SK-N-SH (cell line): ENCODE data around the gene PTCD1. TPM values are rescaled to one million over a fixed set of nuclear protein-coding genes. Genes with fewer than 3 reads are reported as not detected.

ENCODE experiments used
- CTCF ChIA-PET: fragments of 300-600, 350-600 bp; formaldehyde crosslinking; extraction: SDS; loops from one replicate; lab custom pipeline; 2021; lab: Yijun Ruan, JAX
- POLR2A ChIA-PET: fragments of 350-600 bp; sonication (Branson Sonifier 250); formaldehyde crosslinking; extraction: SDS; loops from one replicate; lab custom pipeline; 2020; ENCODE audit warnings: antibody characterized with exemption, inconsistent platforms; lab: Yijun Ruan, JAX
- DNase-seq: peaks from one replicate; pipeline ENCODE4 v3.0.0; 2012
- H2AFZ ChIP-seq: fragments of 200-600 bp; sonication (generic); 2 replicates; pipeline ENCODE4 v1.8.1; 2016; ENCODE audit warnings: antibody characterized with exemption, mild to moderate bottlenecking, low read depth
- H3F3A ChIP-seq: fragments of 200-600 bp; sonication (generic); replicated peaks from 2 replicates; pipeline ENCODE3; 2016; ENCODE audit warnings: antibody characterized with exemption, mild to moderate bottlenecking; ENCODE audit not compliant: insufficient read depth
- H3K27ac ChIP-seq, 2 experiments: fragments of 200-500 bp in 1 of 2; fragments of 200-600 bp in 1 of 2; sonication (Bioruptor generic) in 1 of 2; sonication (generic), shearing (Covaris generic) in 1 of 2; 2 replicates each; pipeline versions ENCODE4 v1.5.1 to v1.6.1; 2014 to 2016; ENCODE audit warnings: low read depth in 2 of 2, inconsistent platforms in 1 of 2, low read length in 1 of 2, mild to moderate bottlenecking in 1 of 2, mixed read lengths in 1 of 2
- H3K27me3 ChIP-seq: fragments of 200-600 bp; sonication (generic), shearing (Covaris generic); 2 replicates; pipeline ENCODE4 v1.6.1; 2016; ENCODE audit warnings: mixed run types; ENCODE audit not compliant: insufficient read depth
- H3K36me3 ChIP-seq, 2 experiments: fragments of 200-500 bp in 1 of 2; fragments of 200-600 bp in 1 of 2; sonication (Bioruptor generic) in 1 of 2; sonication (generic) in 1 of 2; replicated peaks in 1 of 2; 2 replicates each; pipeline versions ENCODE3 to v1.5.1; 2014 to 2016; ENCODE audit warnings: low read length in 1 of 2, mild to moderate bottlenecking in 1 of 2; ENCODE audit not compliant: insufficient read depth in 2 of 2, control insufficient read depth in 1 of 2
- H3K4me1 ChIP-seq, 2 experiments: fragments of 200-500 bp in 1 of 2; fragments of 200-600 bp in 1 of 2; sonication (Bioruptor generic) in 1 of 2; sonication (generic), shearing (Covaris generic) in 1 of 2; 2 replicates each; pipeline versions ENCODE4 v1.5.1 to v1.6.1; 2014 to 2016; ENCODE audit warnings: low read depth in 1 of 2, low read length in 1 of 2, mixed run types in 1 of 2; ENCODE audit not compliant: insufficient read depth in 2 of 2, control insufficient read depth in 1 of 2
- H3K4me2 ChIP-seq: fragments of 200-600 bp; sonication (generic), shearing (Covaris generic); 2 replicates; pipeline ENCODE4 v1.6.1; 2017; ENCODE audit warnings: mixed run types
- H3K4me3 ChIP-seq, 2 experiments: fragments of 200-500 bp in 1 of 2; fragments of 200-600 bp in 1 of 2; sonication (Bioruptor generic) in 1 of 2; sonication (generic), shearing (Covaris generic) in 1 of 2; 2 replicates each; pipeline versions ENCODE4 v1.5.1 to v1.8.1; 2014 to 2016; ENCODE audit warnings: low read depth in 2 of 2, inconsistent platforms in 1 of 2, low read length in 1 of 2, mild to moderate bottlenecking in 1 of 2, mixed read lengths in 1 of 2, moderate library complexity in 1 of 2
- H3K79me2 ChIP-seq: fragments of 200-600 bp; sonication (generic); 2 replicates; pipeline ENCODE4 v1.8.1; 2017; ENCODE audit warnings: mild to moderate bottlenecking; ENCODE audit not compliant: insufficient read depth
- H3K9ac ChIP-seq: fragments of 200-600 bp; sonication (generic); 2 replicates; pipeline ENCODE4 v1.6.1; 2017; ENCODE audit warnings: mixed run types
- H3K9me2 ChIP-seq: fragments of 200-600 bp; sonication (generic); 2 replicates; pipeline ENCODE4 v1.6.1; 2017; ENCODE audit warnings: mixed run types
- H3K9me3 ChIP-seq: fragments of 200-600 bp; sonication (generic); 2 replicates; pipeline ENCODE4 v1.6.1; 2017; ENCODE audit warnings: mixed run types, mild to moderate bottlenecking, moderate library complexity
- H4K20me1 ChIP-seq: fragments of 200-600 bp; sonication (generic); 2 replicates; pipeline ENCODE4 v1.6.1; 2017; ENCODE audit warnings: mild to moderate bottlenecking, mixed run types; ENCODE audit not compliant: insufficient read depth
- CHD2 ChIP-seq: fragments of 150-350 bp; IDR thresholded peaks from 2 replicates; pipeline ENCODE4 v1.6.1; 2018; ENCODE audit warnings: low read length; ENCODE audit not compliant: partially characterized antibody
- ELF1 ChIP-seq: IDR thresholded peaks from 2 replicates; pipeline ENCODE4 v1.4.0; 2012
- EP300 ChIP-seq, 2 experiments: IDR thresholded peaks; 2 replicates each; pipeline versions ENCODE4 v1.4.0 to v1.6.1; 2012; ENCODE audit warnings: borderline replicate concordance in 1 of 2, low read depth in 1 of 2, low read length in 1 of 2
- FOXJ3 ChIP-seq: sonication (generic); formaldehyde crosslinking; IDR thresholded peaks from 2 replicates; pipeline ENCODE4 v1.5.1; 2020; ENCODE audit warnings: mild to moderate bottlenecking, missing genetic modification reagents
- FOXM1 ChIP-seq: IDR thresholded peaks from 2 replicates; pipeline ENCODE4 v1.4.0; 2012; ENCODE audit warnings: low read depth, mild to moderate bottlenecking
- GATA2 ChIP-seq: sonication (generic); formaldehyde crosslinking; IDR thresholded peaks from 2 replicates; pipeline ENCODE4 v1.5.0; 2020; ENCODE audit warnings: mild to moderate bottlenecking, missing genetic modification reagents
- JUND ChIP-seq: IDR thresholded peaks from 2 replicates; pipeline ENCODE4 v1.4.0; 2012
- MEF2A ChIP-seq: IDR thresholded peaks from 2 replicates; pipeline ENCODE4 v1.4.0; 2012; ENCODE audit warnings: low read depth, borderline replicate concordance
- MXI1 ChIP-seq: IDR thresholded peaks from 2 replicates; pipeline ENCODE4 v1.6.1; 2012; ENCODE audit warnings: mild to moderate bottlenecking, low read depth, low read length, improper control_type of control experiment
- POLR2AphosphoS5 ChIP-seq: IDR thresholded peaks from 2 replicates; pipeline ENCODE4 v1.6.1; 2012; ENCODE audit warnings: low read depth, low read length
- RCOR1 ChIP-seq: fragments of 150-350 bp; IDR thresholded peaks from 2 replicates; pipeline ENCODE4 v1.6.1; 2017; ENCODE audit warnings: antibody characterized with exemption, low read length
- RFX5 ChIP-seq: IDR thresholded peaks from 2 replicates; pipeline ENCODE4 v1.6.1; 2012; ENCODE audit warnings: mild to moderate bottlenecking, improper control_type of control experiment, low read length
- TAF1 ChIP-seq: IDR thresholded peaks from 2 replicates; pipeline ENCODE4 v1.6.1; 2012; ENCODE audit warnings: low read depth, mild to moderate bottlenecking, low read length, moderate library complexity, borderline replicate concordance
- TCF12 ChIP-seq: IDR thresholded peaks from 2 replicates; pipeline ENCODE4 v1.4.0; 2012
- TEAD4 ChIP-seq: IDR thresholded peaks from 2 replicates; pipeline ENCODE4 v1.4.0; 2012; ENCODE audit warnings: mild to moderate bottlenecking, borderline replicate concordance; ENCODE audit not compliant: insufficient read depth
- YY1 ChIP-seq: IDR thresholded peaks from 2 replicates; pipeline ENCODE4 v1.4.0; 2012; ENCODE audit warnings: low read depth, mild to moderate bottlenecking
- WGBS: methylation state at CpG from one replicate; pipeline ENCODE4 v1.1.6; 2017; ENCODE audit warnings: low lambda C conversion rate; 5-methylcytosine and 5-hydroxymethylcytosine counted together
- polyA plus RNA-seq, 3 experiments: library from polyadenylated mRNA; depleted of rRNA; stranded (reverse); fragments of >200 nt; gene quantifications; 2 replicates each; pipeline ENCODE4 v1.2.3, GENCODE V29; 2012
- TF ChIP-seq, protein P1 (sequence below): IDR thresholded peaks from 2 replicates; pipeline ENCODE4 v1.4.0; 2012; ENCODE audit warnings: low read depth, borderline replicate concordance
- TF ChIP-seq, protein P2 (sequence below): IDR thresholded peaks from 2 replicates; pipeline ENCODE4 v1.4.0; 2012; ENCODE audit warnings: low read depth
- TF ChIP-seq, protein P3 (sequence below): fragments of 200-600 bp; sonication (generic); IDR thresholded peaks from 2 replicates; pipeline ENCODE4 v1.6.1; 2017; ENCODE audit warnings: antibody characterized with exemption, mild to moderate bottlenecking, moderate library complexity
- TF ChIP-seq, protein P4 (sequence below): IDR thresholded peaks from 2 replicates; pipeline ENCODE4 v1.6.1; 2012; ENCODE audit warnings: mild to moderate bottlenecking, low read depth, low read length, moderate library complexity
- TF ChIP-seq, protein P5 (sequence below): fragments of 150-350 bp; IDR thresholded peaks from 2 replicates; pipeline ENCODE4 v1.6.1; 2016; ENCODE audit warnings: mild to moderate bottlenecking, low read depth, low read length

The PTCD1 gene, protein sequence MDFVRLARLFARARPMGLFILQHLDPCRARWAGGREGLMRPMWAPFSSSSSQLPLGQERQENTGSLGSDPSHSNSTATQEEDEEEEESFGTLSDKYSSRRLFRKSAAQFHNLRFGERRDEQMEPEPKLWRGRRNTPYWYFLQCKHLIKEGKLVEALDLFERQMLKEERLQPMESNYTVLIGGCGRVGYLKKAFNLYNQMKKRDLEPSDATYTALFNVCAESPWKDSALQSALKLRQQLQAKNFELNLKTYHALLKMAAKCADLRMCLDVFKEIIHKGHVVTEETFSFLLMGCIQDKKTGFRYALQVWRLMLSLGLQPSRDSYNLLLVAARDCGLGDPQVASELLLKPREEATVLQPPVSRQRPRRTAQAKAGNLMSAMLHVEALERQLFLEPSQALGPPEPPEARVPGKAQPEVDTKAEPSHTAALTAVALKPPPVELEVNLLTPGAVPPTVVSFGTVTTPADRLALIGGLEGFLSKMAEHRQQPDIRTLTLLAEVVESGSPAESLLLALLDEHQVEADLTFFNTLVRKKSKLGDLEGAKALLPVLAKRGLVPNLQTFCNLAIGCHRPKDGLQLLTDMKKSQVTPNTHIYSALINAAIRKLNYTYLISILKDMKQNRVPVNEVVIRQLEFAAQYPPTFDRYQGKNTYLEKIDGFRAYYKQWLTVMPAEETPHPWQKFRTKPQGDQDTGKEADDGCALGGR
- polyA plus RNA-seq (2012; rRNA removed) = 7.4 and 8.2 TPM in 2 replicates
- 2.7 and 3.3 TPM in 2 replicates for polyA plus RNA-seq (2012; cell fraction: cytosol; rRNA removed)
- polyA plus RNA-seq (2012; cell fraction: nucleus; rRNA removed) = 16.1 and 16.8 TPM in 2 replicates

DNA sequence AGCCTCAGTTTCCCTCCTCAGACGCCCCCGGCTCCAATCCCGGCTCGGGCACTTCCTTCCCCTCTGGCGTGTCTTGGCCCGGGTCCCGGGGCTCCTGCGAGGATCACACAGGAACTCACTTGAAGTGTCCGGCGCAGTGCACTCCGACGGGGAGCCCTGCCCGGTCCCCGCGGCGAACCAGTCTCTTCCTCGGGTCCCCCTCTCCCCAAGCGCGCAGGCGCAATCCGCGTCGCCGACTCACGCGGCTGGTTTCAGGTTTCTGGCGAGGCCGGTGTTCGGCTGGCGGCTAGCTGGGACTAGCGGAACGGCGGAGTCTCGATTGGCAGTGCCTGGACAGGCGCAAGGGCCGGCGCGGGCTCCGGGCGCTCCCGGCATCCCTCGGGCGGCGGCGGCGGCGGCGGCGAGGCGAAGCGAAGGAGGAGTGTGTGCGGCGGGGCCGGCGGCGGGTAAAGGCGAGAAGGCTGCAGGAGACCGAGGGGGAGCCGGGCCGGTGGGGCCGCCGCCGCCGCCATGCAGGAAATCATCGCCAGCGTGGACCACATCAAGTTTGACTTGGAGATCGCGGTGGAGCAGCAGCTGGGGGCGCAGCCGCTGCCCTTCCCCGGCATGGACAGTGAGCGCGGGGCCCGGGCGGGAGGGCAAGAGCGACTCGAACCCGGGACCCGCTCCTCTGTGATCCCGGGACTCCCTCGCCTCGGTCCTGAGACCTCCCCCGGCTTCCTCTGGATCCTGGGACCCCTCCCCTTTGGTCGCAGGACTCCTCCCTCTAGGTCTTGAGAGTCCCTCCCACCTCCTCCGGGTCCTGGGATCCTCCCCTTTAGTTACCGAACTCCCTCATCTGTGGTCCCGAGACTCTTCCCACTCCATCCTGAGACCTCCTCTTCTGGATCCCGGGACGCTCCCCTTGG, at the start of gene PTCD1, which contains the start of gene CPSF4:
Gene PTCD1, minus strand, starts transcription at position 226 of the 908 bp plus-strand sequence. CDS start 3,556 bp downstream, outside the sequence.
Gene CPSF4, plus strand, starts transcription at position 371 of the 908 bp plus-strand sequence. Its CDS starts 140 bp downstream, at position 511.
- POLR2A ChIA-PET = interaction anchor here (0.6 to 1.6 kb wide), 6 partner anchors 10 to 66 kb away, joined by 3 to 8 read pairs (median 5); partner anchors contain the start of genes BUD31, PDAP1 and ZKSCAN5
- peak within 1 kb of the TSS; percentile 98 for H2AFZ ChIP-seq
- peaks cover 77% of the 10 kb centered on the region for H3K79me2 ChIP-seq
- CTCF ChIA-PET = interaction anchor here (0.9 kb wide), 1 partner anchor 73 kb away, joined by 3 read pairs; no protein-coding TSS in a partner anchor
- peaks cover 11% of the 10 kb centered on the region for H4K20me1 ChIP-seq
- H3K4me3 ChIP-seq = peak within 1 kb of the TSS; percentile 65 to 91
- no peaks in the 10 kb centered on the region for H3K9me3 ChIP-seq
- peak; percentile 100 for DNase-seq
- H3K9ac ChIP-seq = peak within 1 kb of the TSS; percentile 79
- H3K27me3 ChIP-seq = no peaks in the 10 kb centered on the region
- H3K36me3 ChIP-seq = peaks cover 18 to 41% of the 10 kb centered on the region in 2 experiments
- H3K9me2 ChIP-seq = no peaks in the 10 kb centered on the region
- 1% methylated on average over 61 of the region's 89 CpGs for WGBS
- peak within 1 kb of the TSS; percentile 89 for H3K4me2 ChIP-seq
- peaks cover 3% of the 10 kb centered on the region for H3F3A ChIP-seq
- peak within 1 kb of the TSS; percentile 83 for H3K27ac ChIP-seq
- H3K4me1 ChIP-seq = peaks cover 5 to 13% of the 10 kb centered on the region in 2 experiments; a peak in 1 of 4 replicates
- no peak for TF ChIP-seq FOXM1
- TF ChIP-seq ELF1 = peak; percentile 70
- TF ChIP-seq, protein P1, sequence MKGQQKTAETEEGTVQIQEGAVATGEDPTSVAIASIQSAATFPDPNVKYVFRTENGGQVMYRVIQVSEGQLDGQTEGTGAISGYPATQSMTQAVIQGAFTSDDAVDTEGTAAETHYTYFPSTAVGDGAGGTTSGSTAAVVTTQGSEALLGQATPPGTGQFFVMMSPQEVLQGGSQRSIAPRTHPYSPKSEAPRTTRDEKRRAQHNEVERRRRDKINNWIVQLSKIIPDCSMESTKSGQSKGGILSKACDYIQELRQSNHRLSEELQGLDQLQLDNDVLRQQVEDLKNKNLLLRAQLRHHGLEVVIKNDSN = peak; percentile 62
- TF ChIP-seq TEAD4 = no peak
- TF ChIP-seq, protein P2, sequence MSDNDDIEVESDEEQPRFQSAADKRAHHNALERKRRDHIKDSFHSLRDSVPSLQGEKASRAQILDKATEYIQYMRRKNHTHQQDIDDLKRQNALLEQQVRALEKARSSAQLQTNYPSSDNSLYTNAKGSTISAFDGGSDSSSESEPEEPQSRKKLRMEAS = peak; percentile 96
- TF ChIP-seq TCF12 = no peak; the same call in 1 of the 2 replicates
- TF ChIP-seq, protein P3, sequence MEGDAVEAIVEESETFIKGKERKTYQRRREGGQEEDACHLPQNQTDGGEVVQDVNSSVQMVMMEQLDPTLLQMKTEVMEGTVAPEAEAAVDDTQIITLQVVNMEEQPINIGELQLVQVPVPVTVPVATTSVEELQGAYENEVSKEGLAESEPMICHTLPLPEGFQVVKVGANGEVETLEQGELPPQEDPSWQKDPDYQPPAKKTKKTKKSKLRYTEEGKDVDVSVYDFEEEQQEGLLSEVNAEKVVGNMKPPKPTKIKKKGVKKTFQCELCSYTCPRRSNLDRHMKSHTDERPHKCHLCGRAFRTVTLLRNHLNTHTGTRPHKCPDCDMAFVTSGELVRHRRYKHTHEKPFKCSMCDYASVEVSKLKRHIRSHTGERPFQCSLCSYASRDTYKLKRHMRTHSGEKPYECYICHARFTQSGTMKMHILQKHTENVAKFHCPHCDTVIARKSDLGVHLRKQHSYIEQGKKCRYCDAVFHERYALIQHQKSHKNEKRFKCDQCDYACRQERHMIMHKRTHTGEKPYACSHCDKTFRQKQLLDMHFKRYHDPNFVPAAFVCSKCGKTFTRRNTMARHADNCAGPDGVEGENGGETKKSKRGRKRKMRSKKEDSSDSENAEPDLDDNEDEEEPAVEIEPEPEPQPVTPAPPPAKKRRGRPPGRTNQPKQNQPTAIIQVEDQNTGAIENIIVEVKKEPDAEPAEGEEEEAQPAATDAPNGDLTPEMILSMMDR = 0 out of 2 replicates have a peak, but pooled peaks have one; percentile 7
- TF ChIP-seq, protein P4, sequence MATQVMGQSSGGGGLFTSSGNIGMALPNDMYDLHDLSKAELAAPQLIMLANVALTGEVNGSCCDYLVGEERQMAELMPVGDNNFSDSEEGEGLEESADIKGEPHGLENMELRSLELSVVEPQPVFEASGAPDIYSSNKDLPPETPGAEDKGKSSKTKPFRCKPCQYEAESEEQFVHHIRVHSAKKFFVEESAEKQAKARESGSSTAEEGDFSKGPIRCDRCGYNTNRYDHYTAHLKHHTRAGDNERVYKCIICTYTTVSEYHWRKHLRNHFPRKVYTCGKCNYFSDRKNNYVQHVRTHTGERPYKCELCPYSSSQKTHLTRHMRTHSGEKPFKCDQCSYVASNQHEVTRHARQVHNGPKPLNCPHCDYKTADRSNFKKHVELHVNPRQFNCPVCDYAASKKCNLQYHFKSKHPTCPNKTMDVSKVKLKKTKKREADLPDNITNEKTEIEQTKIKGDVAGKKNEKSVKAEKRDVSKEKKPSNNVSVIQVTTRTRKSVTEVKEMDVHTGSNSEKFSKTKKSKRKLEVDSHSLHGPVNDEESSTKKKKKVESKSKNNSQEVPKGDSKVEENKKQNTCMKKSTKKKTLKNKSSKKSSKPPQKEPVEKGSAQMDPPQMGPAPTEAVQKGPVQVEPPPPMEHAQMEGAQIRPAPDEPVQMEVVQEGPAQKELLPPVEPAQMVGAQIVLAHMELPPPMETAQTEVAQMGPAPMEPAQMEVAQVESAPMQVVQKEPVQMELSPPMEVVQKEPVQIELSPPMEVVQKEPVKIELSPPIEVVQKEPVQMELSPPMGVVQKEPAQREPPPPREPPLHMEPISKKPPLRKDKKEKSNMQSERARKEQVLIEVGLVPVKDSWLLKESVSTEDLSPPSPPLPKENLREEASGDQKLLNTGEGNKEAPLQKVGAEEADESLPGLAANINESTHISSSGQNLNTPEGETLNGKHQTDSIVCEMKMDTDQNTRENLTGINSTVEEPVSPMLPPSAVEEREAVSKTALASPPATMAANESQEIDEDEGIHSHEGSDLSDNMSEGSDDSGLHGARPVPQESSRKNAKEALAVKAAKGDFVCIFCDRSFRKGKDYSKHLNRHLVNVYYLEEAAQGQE = peak; percentile 27; the same call in 1 of the 2 replicates
- peak; percentile 84 for TF ChIP-seq POLR2AphosphoS5
- TF ChIP-seq RCOR1 = no peak
- TF ChIP-seq CHD2 = no peak
- TF ChIP-seq JUND = no peak; the same call in 1 of the 2 replicates
- TF ChIP-seq TAF1 = peak; percentile 81
- TF ChIP-seq, protein P5, sequence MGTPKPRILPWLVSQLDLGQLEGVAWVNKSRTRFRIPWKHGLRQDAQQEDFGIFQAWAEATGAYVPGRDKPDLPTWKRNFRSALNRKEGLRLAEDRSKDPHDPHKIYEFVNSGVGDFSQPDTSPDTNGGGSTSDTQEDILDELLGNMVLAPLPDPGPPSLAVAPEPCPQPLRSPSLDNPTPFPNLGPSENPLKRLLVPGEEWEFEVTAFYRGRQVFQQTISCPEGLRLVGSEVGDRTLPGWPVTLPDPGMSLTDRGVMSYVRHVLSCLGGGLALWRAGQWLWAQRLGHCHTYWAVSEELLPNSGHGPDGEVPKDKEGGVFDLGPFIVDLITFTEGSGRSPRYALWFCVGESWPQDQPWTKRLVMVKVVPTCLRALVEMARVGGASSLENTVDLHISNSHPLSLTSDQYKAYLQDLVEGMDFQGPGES = no peak
- TF ChIP-seq EP300 (IDR thresholded peaks at IDR 0.05; ENCODE audit: borderline replicate concordance in 1 of 2, low read depth in 1 of 2, low read length in 1 of 2) = peak in 1 of 2 experiments; percentile 62; a peak in 1 of 4 replicates
- peak; percentile 95 for TF ChIP-seq MXI1
- no peak; the same call in 1 of the 2 replicates for TF ChIP-seq FOXJ3
- TF ChIP-seq GATA2 = no peak
- TF ChIP-seq YY1 = peak; percentile 89
- TF ChIP-seq MEF2A = no peak
- no peak for TF ChIP-seq RFX5
